NCI-H128 (cell line): ENCODE data around the gene MYADML2.

Experiments
- DNase-seq: peaks from one replicate; lab custom pipeline; 2025; ENCODE audit not compliant: unreplicated experiment; lab: John Stamatoyannopoulos, UW

The MYADML2 gene

GRCh38 chr17:81901167-81902022 is 45.6 kb downstream of the MYADML2 start:
- DNase-seq = no peak

GRCh38 chr17:81900181-81900820 is 46.7 kb downstream of the MYADML2 start:
- DNase-seq = no peak

GRCh38 chr17:81899514-81900166 is 47.4 kb downstream of the MYADML2 start:
- DNase-seq = no peak

- no peak for DNase-seq
Measured at GRCh38 chr17:81898885-81899284, 48.1 kb downstream of the MYADML2 start.

GRCh38 chr17:81898029-81898866 is 48.8 kb downstream of the MYADML2 start:
- no peak for DNase-seq

GRCh38 chr17:81895400-81895799 is 51.6 kb downstream of the MYADML2 start:
- DNase-seq = no peak

- DNase-seq = no peak
Measured at GRCh38 chr17:81891303-81891552, 55.8 kb downstream of the MYADML2 start.

- no peak for DNase-seq
Measured at GRCh38 chr17:81890447-81891302, 56.4 kb downstream of the MYADML2 start.
